ENCODE results near the gene CLEC1B. TPM values are rescaled to one million over a fixed set of nuclear protein-coding genes. Genes with fewer than 3 reads are reported as not detected.

The CLEC1B gene
- total RNA-seq, 4 donors from 2014 or later: not detected

DNA sequence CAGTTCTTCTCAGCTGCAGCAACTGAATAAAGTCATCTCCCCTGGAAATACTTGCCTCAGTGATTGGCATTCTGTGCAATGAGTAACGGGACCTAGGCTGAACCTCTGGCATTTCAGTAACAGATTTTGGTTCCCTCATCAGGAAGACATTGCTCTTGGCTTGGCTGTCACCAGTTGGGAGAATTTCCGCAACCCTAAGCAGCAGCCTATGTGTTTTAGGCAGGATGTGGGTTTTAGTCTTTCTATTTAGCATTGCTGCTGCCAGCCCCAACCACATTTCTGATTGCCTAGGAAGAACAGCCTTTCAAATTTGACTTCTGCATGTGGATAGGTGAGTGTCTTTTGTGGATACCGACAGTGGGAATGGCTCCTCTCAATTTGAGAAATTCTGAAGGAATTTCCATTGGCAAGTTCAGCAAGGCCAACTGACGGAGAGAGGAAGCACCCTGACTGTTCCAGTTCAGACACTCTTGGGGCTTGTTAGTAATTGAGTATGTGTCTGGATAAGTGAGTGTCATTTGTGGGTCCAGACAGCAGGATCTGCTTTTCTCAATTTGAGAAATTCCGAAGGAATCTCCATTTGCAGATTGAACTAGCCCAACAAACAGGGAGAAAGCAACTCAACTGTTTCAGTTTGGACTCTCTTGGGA, 47.8 kb downstream of the CLEC1B start:
- 64 to 68% methylated on average over 5 of the region's 5 CpGs for WGBS, 2 donors
- no peak for DNase-seq (ENCODE audit: low spot score in 2 of 2)
- intact Hi-C loops (cut with DNase I; ENCODE audit: low total_unique reads): no loop called here
- TF ChIP-seq CTCF (IDR thresholded peaks at IDR 0.05): no peak
- no peak for TF ChIP-seq POLR2A (IDR thresholded peaks at IDR 0.05)
- no peak overlapping the region for H3K4me3 ChIP-seq (ENCODE audit: low read depth, poor library complexity, severe bottlenecking)

GRCh38 chr12:9948606-9949296, 50.2 kb downstream of the CLEC1B start:
- no peak for DNase-seq (ENCODE audit: low spot score in 2 of 2)
- no peak overlapping the region for H3K4me3 ChIP-seq (ENCODE audit: low read depth, poor library complexity, severe bottlenecking)
- intact Hi-C loops (cut with DNase I; ENCODE audit: low total_unique reads): no loop called here
- 69 to 75% methylated on average over 3 of the region's 3 CpGs for WGBS, 2 donors
- TF ChIP-seq POLR2A (IDR thresholded peaks at IDR 0.05) (no peak), CTCF (IDR thresholded peaks at IDR 0.05) (no peak)

GRCh38 chr12:9947674-9948073, 51.2 kb downstream of the CLEC1B start:
- intact Hi-C loops (cut with DNase I; ENCODE audit: low total_unique reads): no loop called here
- H3K4me3 ChIP-seq (ENCODE audit: low read depth, poor library complexity, severe bottlenecking): no peak overlapping the region
- 86 to 89% methylated on average over 3 of the region's 3 CpGs for WGBS, 2 donors
- TF ChIP-seq CTCF (IDR thresholded peaks at IDR 0.05) (no peak), POLR2A (IDR thresholded peaks at IDR 0.05) (no peak)
- no peak for DNase-seq (ENCODE audit: low spot score in 2 of 2)

DNA sequence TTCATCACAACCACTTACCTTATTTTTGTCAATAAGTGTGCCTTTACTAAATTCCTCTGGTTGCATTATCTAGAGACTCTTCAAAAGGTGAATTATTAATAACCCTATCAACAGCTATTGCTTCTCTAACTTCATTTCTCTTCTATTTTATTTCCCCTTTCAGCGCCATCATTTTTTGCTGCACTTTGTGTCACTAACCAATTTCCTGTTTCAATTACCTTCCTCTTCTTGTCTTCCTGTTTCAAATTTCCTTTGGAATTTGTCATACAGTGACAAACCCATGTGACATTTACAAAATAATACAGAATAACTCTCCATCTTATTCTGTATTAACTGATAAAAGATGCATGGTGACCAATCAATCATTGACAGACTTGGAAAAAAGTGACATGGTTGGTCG, 54.5 kb downstream of the CLEC1B start:
- intact Hi-C loops (cut with DNase I; ENCODE audit: low total_unique reads): no loop called here

GRCh38 chr12:9943240-9943639, 55.7 kb downstream of the CLEC1B start:
- TF ChIP-seq POLR2A (IDR thresholded peaks at IDR 0.05) (no peak), CTCF (IDR thresholded peaks at IDR 0.05) (no peak)
- DNase-seq (ENCODE audit: low spot score in 2 of 2): no peak
- 46% methylated on average over 18 to 19 of the region's 19 CpGs for WGBS, 2 donors
- H3K4me3 ChIP-seq (ENCODE audit: low read depth, poor library complexity, severe bottlenecking): no peak overlapping the region
- intact Hi-C loops (cut with DNase I; ENCODE audit: low total_unique reads): no loop called here

More for the DNA sequence above, 54.5 kb downstream of the CLEC1B start:
- WGBS, 2 donors: 68 to 72% methylated on average over 2 of the region's 2 CpGs
- no peak for DNase-seq (ENCODE audit: low spot score in 2 of 2)
- no peak overlapping the region for H3K4me3 ChIP-seq (ENCODE audit: low read depth, poor library complexity, severe bottlenecking)
- TF ChIP-seq POLR2A (IDR thresholded peaks at IDR 0.05): no peak
- TF ChIP-seq CTCF (IDR thresholded peaks at IDR 0.05): no peak

Other genes starting within 250 kb of the CLEC1B start
- 1 to 10 TPM in 3 of 4 donors, under 1 TPM in 1; 0.61 to 4.0 (median 1.9) TPM for gene CD69, start 238.2 kb downstream of the CLEC1B start, total RNA-seq
- under 1 TPM in 1 of 4 donors, not detected in 3; 0.27 TPM for gene KLRF1, start 171.6 kb downstream of the CLEC1B start, total RNA-seq
- gene CLEC2B, start 129.8 kb downstream of the CLEC1B start, total RNA-seq: 10 to 100 TPM; 52.3 to 90.6 (median 81.9) TPM
- gene KLRF2, start 117.6 kb downstream of the CLEC1B start, total RNA-seq: not detected
- gene CLEC2A, start 66.8 kb downstream of the CLEC1B start, total RNA-seq: 10 to 100 TPM; 60.8 to 80.5 (median 68.4) TPM
- under 1 TPM in 3 of 4 donors, not detected in 1; 0.19 to 0.64 (median 0.51) TPM for gene CLEC12A, start 27.7 kb downstream of the CLEC1B start, total RNA-seq
- gene CLEC12B, start 11.5 kb upstream of the CLEC1B start, total RNA-seq: 1 to 10 TPM in 1 of 4 donors, under 1 TPM in 3; 0.42 to 2.4 (median 0.65) TPM
- not detected for gene CLEC9A, start 31.6 kb upstream of the CLEC1B start, total RNA-seq
- gene CLEC1A, start 99.9 kb upstream of the CLEC1B start, total RNA-seq: 1 to 10 TPM in 2 of 4 donors, under 1 TPM in 2; 0.08 to 5.5 (median 0.96) TPM
- gene CLEC7A, start 131.1 kb upstream of the CLEC1B start, total RNA-seq: 10 to 100 TPM in 1 of 4 donors, 1 to 10 TPM in 3; 4.8 to 14.1 (median 6.7) TPM
- gene OLR1, start 173.0 kb upstream of the CLEC1B start, total RNA-seq: not detected
- not detected for gene TMEM52B, start 179.9 kb upstream of the CLEC1B start, total RNA-seq
- gene GABARAPL1, start 213.8 kb upstream of the CLEC1B start, total RNA-seq: 100 to 1,000 TPM in 1 of 4 donors, 10 to 100 TPM in 3; 48.7 to 102 (median 86.8) TPM